ENCODE measurements around the gene TLR5.

The TLR5 gene

GRCh38 chr1:223079498-223079897, 63.5 kb downstream of the TLR5 start:
- TF ChIP-seq EZH2phosphoT487 (IDR thresholded peaks at IDR 0.05; ENCODE audit: low read depth) (no peak), CTCF (IDR thresholded peaks at IDR 0.05; ENCODE audit: low read depth, low read length) (no peak)
- Histone ChIP-seq H3K79me2 (ENCODE audit: low read length) (no peaks in the 10 kb centered on the region), H3K36me3 (replicated peaks; ENCODE audit: low read depth, low read length) (no peaks in the 10 kb centered on the region), H2AFZ (ENCODE audit: low read depth, low read length) (no peak overlapping the region), H4K20me1 (ENCODE audit: insufficient read depth, low read length) (no peaks in the 10 kb centered on the region), H3K9ac (ENCODE audit: low read length) (no peak overlapping the region), H3K4me3 (ENCODE audit: low read length) (no peak overlapping the region), H3K27me3 (ENCODE audit: low read depth, low read length) (peaks cover 27% of the 10 kb centered on the region), H3K4me2 (ENCODE audit: low read length) (no peak overlapping the region), H3K4me1 (ENCODE audit: low read length) (no peaks in the 10 kb centered on the region), H3K27ac (ENCODE audit: low read length) (no peak overlapping the region), H3K9me3 (ENCODE audit: insufficient read depth, low read length) (no peaks in the 10 kb centered on the region)

GRCh38 chr1:223077247-223077833, 65.7 kb downstream of the TLR5 start:
- H3K4me1 ChIP-seq (ENCODE audit: low read length): no peaks in the 10 kb centered on the region
- no peaks in the 10 kb centered on the region for H3K9me3 ChIP-seq (ENCODE audit: insufficient read depth, low read length)
- no peak overlapping the region for H3K27ac ChIP-seq (ENCODE audit: low read length)
- no peaks in the 10 kb centered on the region for H4K20me1 ChIP-seq (ENCODE audit: insufficient read depth, low read length)
- H3K9ac ChIP-seq (ENCODE audit: low read length): no peak overlapping the region
- TF ChIP-seq CTCF (IDR thresholded peaks at IDR 0.05; ENCODE audit: low read depth, low read length): no peak
- TF ChIP-seq EZH2phosphoT487 (IDR thresholded peaks at IDR 0.05; ENCODE audit: low read depth): no peak
- no peaks in the 10 kb centered on the region for H3K79me2 ChIP-seq (ENCODE audit: low read length)
- no peak overlapping the region for H3K4me2 ChIP-seq (ENCODE audit: low read length)
- peaks cover 38% of the 10 kb centered on the region for H3K27me3 ChIP-seq (ENCODE audit: low read depth, low read length)
- no peak overlapping the region for H2AFZ ChIP-seq (ENCODE audit: low read depth, low read length)
- no peak overlapping the region for H3K4me3 ChIP-seq (ENCODE audit: low read length)
- no peaks in the 10 kb centered on the region for H3K36me3 ChIP-seq (replicated peaks; ENCODE audit: low read depth, low read length)

- Histone ChIP-seq H4K20me1 (ENCODE audit: insufficient read depth, low read length) (no peaks in the 10 kb centered on the region), H3K4me1 (ENCODE audit: low read length) (no peaks in the 10 kb centered on the region), H3K79me2 (ENCODE audit: low read length) (no peaks in the 10 kb centered on the region), H3K27ac (ENCODE audit: low read length) (no peak overlapping the region), H2AFZ (ENCODE audit: low read depth, low read length) (no peak overlapping the region), H3K4me3 (ENCODE audit: low read length) (no peak overlapping the region), H3K4me2 (ENCODE audit: low read length) (no peak overlapping the region), H3K27me3 (ENCODE audit: low read depth, low read length) (peaks cover 44% of the 10 kb centered on the region), H3K9me3 (ENCODE audit: insufficient read depth, low read length) (no peaks in the 10 kb centered on the region), H3K36me3 (replicated peaks; ENCODE audit: low read depth, low read length) (no peaks in the 10 kb centered on the region), H3K9ac (ENCODE audit: low read length) (no peak overlapping the region)
- no peak for TF ChIP-seq CTCF (IDR thresholded peaks at IDR 0.05; ENCODE audit: low read depth, low read length)
- no peak for TF ChIP-seq EZH2phosphoT487 (IDR thresholded peaks at IDR 0.05; ENCODE audit: low read depth)
Observed at GRCh38 chr1:223076362-223076761, 66.7 kb downstream of the TLR5 start.

GRCh38 chr1:223075834-223076233, 67.2 kb downstream of the TLR5 start:
- H3K79me2 ChIP-seq (ENCODE audit: low read length): no peaks in the 10 kb centered on the region
- no peak overlapping the region for H3K9ac ChIP-seq (ENCODE audit: low read length)
- no peaks in the 10 kb centered on the region for H3K9me3 ChIP-seq (ENCODE audit: insufficient read depth, low read length)
- H3K27me3 ChIP-seq (ENCODE audit: low read depth, low read length): peaks cover 45% of the 10 kb centered on the region
- H3K4me3 ChIP-seq (ENCODE audit: low read length): no peak overlapping the region
- no peaks in the 10 kb centered on the region for H4K20me1 ChIP-seq (ENCODE audit: insufficient read depth, low read length)
- H3K4me2 ChIP-seq (ENCODE audit: low read length): no peak overlapping the region
- TF ChIP-seq EZH2phosphoT487 (IDR thresholded peaks at IDR 0.05; ENCODE audit: low read depth) (no peak), CTCF (IDR thresholded peaks at IDR 0.05; ENCODE audit: low read depth, low read length) (no peak)
- H3K36me3 ChIP-seq (replicated peaks; ENCODE audit: low read depth, low read length): no peaks in the 10 kb centered on the region
- no peaks in the 10 kb centered on the region for H3K4me1 ChIP-seq (ENCODE audit: low read length)
- H3K27ac ChIP-seq (ENCODE audit: low read length): no peak overlapping the region
- H2AFZ ChIP-seq (ENCODE audit: low read depth, low read length): no peak overlapping the region
